GM12873 (cell line): Measurements from ENCODE around the gene CDR2L.

Experiments used
- TF ChIP-seq, protein P1 (sequence below): IDR thresholded peaks from 2 replicates; pipeline ENCODE4 v1.5.1; 2012; ENCODE audit warnings: low read depth, mild to moderate bottlenecking, moderate library complexity, low read length, control low read depth; ENCODE audit not compliant: insufficient read depth; ENCODE audit errors: missing control alignments

Gene CDR2L

DNA sequence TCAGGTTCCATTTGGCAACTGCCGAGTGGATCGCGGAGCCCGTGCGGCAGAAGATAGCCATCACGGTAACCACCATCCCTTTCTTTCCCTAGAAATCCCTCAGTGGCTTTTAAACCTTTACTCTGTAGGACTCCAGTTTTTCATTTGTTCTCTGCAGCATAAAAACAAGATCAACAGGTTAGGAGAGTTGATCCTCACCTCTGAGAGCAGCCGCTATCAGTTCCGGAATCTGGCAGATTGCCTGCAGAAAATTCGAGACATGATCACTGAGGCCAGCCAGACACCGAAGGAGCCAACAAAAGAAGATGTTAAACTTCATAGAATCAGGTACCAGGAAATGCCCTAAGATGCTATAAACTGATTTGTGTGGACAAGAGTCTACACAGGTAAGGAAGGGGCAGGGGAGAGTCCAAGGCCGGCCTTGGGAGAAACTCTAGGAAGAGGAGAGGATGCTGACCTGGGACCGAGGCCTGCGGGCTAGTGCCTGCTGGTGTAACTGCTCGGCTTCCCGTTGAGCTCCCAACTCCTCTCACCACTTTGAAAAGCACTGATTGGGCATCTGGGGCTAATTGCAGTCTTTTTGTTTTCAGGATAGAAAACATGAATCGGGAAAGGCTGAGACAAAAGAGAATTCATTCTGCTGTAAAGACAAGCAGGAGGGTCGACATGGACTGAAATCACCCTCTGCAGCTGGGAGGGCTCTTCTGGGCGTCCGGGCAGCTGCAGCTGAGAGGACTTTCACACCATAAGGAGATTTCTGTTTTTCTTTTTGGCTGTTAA is 33.1 kb downstream of the CDR2L start:
- TF ChIP-seq, protein P1, sequence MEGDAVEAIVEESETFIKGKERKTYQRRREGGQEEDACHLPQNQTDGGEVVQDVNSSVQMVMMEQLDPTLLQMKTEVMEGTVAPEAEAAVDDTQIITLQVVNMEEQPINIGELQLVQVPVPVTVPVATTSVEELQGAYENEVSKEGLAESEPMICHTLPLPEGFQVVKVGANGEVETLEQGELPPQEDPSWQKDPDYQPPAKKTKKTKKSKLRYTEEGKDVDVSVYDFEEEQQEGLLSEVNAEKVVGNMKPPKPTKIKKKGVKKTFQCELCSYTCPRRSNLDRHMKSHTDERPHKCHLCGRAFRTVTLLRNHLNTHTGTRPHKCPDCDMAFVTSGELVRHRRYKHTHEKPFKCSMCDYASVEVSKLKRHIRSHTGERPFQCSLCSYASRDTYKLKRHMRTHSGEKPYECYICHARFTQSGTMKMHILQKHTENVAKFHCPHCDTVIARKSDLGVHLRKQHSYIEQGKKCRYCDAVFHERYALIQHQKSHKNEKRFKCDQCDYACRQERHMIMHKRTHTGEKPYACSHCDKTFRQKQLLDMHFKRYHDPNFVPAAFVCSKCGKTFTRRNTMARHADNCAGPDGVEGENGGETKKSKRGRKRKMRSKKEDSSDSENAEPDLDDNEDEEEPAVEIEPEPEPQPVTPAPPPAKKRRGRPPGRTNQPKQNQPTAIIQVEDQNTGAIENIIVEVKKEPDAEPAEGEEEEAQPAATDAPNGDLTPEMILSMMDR, result no peak

DNA sequence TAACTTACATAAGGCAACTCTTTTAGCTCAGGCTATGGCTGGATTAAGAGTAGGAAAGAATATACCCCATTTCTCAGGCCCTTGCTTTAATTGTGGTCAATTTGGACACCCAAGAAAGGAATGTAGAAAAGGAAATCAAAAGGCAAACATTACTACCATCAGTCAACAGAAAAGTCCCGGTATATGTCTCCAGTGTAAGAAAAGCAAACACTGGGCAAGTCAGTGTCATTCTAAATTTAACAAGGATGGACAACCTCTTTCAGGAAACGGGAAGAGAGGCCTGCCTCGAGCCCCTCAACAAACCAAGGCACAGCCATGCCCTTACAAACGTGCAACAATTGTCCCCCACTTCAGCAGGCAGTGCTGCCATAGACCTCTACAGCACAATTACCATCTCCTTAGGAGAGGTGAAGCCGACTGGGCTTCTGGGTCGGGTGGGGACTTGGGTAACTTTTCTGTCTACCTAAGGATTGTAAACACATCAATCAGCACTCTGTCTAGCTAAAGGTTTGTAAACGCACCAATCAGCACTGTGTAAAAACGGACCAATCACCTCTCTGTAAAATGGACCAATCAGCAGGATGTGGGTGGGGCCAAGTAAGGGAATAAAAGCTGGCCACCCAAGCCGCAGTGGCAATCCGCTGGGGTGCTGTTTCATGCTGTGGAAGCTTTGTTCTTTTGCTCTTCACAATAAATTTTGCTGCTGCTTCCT is 37.4 kb downstream of the CDR2L start:
- TF ChIP-seq, protein P1, result no peak

DNA sequence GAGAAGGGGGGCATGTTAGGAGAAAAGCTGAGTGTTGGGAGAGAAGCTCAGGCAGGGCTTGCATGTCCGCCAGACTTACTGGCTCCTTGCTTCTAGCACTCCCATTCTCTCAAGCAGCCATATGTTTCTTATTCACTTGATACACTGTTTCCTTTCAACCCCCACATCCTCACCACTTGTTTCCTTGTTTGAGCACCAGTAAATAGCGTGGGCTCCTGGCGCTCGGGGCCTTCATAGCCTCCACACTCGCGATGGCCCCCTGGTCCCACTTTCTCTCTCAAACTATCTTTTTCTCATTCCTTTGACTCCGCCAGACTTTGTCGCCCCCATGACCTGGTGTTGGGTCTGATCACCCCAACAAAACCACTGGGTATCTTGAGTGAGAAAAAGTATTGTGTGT is 42.7 kb downstream of the CDR2L start:
- TF ChIP-seq, protein P1, result no peak

DNA sequence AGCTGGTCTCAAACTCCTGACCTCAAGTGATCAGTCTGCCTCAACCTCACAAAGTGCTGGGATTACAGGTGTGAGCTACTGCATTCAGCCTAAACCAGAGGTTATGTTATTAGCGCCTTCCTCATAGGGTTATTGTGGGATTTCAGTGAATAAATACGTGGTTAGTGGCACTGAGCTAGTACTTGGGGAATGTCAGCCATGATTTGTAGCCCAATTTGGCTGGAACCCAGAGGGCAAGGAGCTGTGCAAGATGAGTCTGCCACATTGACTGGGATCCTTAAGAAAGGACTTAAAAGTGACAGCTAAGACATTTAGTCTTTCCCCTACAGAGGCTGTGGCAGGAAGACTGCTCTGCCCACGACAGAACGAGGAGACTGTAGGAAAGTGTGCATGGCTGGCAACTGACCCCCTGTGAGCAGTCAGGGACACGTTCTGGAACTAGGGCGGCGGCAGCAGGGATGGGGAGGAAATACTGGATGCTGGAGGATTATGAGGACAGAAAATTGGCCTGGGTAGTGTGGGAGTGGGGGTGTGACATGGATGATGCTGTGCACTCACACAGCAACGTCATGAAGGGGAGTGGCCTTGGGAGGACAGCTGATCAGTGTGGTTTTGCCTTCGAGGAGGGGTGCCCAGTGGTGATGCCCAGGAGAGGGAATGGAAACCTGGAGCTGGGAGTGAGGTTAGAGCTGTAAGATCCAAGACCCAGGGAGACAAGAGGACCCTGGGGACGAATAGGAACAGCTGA is 44.7 kb downstream of the CDR2L start:
- TF ChIP-seq, protein P1, result no peak

DNA sequence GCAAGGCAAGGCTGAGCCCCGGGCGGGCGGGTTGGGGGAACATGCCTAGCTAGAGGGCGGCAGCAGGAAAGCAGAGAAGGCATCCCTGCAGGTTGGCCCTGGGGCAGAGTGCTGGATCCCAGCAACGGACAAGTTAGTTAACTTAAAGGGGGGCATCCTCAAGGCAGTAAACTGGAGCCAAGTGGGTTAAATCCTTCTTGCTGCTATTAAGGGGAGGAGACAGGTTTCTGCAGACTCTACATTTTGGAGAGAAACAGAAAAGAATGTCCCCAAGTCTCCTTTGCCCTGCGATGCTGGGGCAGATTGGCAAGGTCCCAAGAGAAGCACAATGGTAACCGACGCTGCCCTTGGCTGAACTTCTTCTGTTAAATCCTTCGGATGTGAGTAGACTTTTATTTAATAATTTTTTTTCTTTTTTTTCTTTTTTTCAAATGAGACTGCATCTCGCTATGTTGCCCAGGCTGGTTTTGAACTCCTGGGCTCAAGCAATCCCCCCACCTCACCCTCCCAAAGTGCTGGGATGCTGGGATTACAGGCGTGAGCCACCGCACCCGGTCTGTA is 45.4 kb downstream of the CDR2L start:
- TF ChIP-seq, protein P1, result no peak

DNA sequence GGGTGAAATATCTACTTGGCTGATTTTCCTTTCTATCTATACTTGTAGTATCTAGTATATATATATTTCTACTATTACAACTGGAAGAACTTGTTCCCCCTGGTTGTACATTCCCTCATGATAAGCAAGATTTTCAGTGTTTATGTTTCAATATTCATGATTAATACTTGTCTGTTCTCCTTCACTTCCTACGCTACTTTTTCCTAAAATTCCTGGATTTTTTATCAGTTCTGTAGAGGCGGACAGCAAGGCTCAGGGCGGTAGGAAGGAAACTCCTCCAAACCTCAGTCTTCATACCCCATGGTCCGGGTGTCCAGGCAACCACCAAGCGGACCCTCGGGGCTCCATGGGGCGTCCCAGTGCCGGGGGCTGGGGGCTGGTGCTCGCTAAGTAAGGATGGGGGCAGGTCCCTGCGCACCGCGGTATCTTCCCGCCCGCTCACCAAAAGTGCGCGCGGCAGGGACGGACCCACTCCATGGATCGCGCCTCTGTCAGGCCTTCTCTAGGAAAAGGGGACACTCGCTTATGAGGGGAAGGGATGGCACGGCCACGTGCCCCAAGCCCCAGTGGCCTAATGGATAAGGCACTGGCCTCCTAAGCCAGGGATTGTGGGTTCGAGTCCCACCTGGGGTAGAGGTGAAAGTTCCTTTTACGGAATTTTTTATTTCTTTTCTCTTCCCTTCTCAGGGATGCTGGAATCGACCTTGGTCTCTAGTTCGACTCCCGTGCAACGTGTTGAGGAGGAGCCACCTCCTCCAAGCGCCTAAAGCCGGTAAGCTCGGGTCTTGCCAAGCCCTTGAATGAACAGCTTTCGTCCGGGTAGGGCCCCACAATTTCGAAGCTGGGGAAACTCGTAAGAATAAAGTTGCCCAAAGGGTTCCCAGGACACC is 46.2 kb downstream of the CDR2L start:
- TF ChIP-seq, protein P1, result no peak
